IMR-90 (cell line): ENCODE results near the gene SYCN.

Source experiments
- CEBPB ChIP-seq: IDR thresholded peaks from 2 replicates; pipeline ENCODE4 v1.6.1; 2012; ENCODE audit warnings: low read depth, low read length, improper control_type of control experiment
- CTCF ChIP-seq: conservative IDR thresholded peaks from 2 replicates; pipeline ENCODE4 v1.5.1; 2012; ENCODE audit warnings: mild to moderate bottlenecking, low read depth, low read length, improper control_type of control experiment
- ELK1 ChIP-seq: fragments of 150-350 bp; IDR thresholded peaks from 2 replicates; pipeline ENCODE4 v1.6.1; 2016; ENCODE audit warnings: low read depth, mild to moderate bottlenecking, low read length, moderate library complexity, borderline replicate concordance
- MAZ ChIP-seq: IDR thresholded peaks from 2 replicates; pipeline ENCODE4 v1.6.1; 2012; ENCODE audit warnings: low read depth, mild to moderate bottlenecking, low read length, improper control_type of control experiment, moderate library complexity, borderline replicate concordance
- MXI1 ChIP-seq: IDR thresholded peaks from 2 replicates; pipeline ENCODE4 v1.6.1; 2012; ENCODE audit warnings: low read depth, mild to moderate bottlenecking, low read length, moderate library complexity, borderline replicate concordance
- POLR2A ChIP-seq: IDR thresholded peaks from 2 replicates; pipeline ENCODE4 v1.6.1; 2012; ENCODE audit warnings: mild to moderate bottlenecking, low read depth, low read length
- RAD21 ChIP-seq: IDR thresholded peaks from 2 replicates; pipeline ENCODE4 v1.6.1; 2012; ENCODE audit warnings: low read length, improper control_type of control experiment
- RFX5 ChIP-seq: IDR thresholded peaks from 2 replicates; pipeline ENCODE4 v1.8.0; 2012; ENCODE audit warnings: low read depth, mild to moderate bottlenecking, low read length, moderate library complexity
- USF2 ChIP-seq: fragments of 150-350 bp; IDR thresholded peaks from 2 replicates; pipeline ENCODE4 v1.6.1; 2017; ENCODE audit warnings: mild to moderate bottlenecking, antibody characterized with exemption, low read length, low read depth

DNA sequence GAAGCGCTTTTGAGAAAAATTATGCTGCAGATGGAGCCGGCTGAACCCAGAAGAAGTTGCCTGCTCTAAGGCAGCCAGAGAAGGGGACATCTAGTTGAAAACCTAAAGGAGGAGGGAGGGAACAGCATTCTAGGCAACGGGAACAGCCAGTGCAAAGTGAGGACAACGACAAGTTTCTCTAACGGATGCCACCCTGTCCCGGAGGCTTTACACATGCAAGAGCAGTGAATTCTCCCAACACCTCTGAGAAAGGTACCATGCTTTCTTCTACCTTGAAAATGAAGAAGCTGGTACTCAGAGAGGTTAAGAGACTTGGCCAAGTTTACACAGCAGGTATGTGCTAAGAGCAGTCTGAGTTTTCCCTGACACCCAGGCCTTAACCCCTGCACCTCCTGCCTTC, 34.9 kb upstream of the SYCN start:
- no peak for TF ChIP-seq CTCF
- no peak for TF ChIP-seq POLR2A
- no peak for TF ChIP-seq MAZ
- no peak for TF ChIP-seq USF2
- TF ChIP-seq CEBPB, result no peak
- TF ChIP-seq ELK1, result no peak
- no peak for TF ChIP-seq RAD21
- no peak for TF ChIP-seq MXI1
- no peak for TF ChIP-seq RFX5
